Astrocyte (in vitro differentiated cells and primary cell): ENCODE results near the gene RPUSD4.

Source experiments
- CTCF ChIP-seq: IDR thresholded peaks from 2 replicates; pipeline ENCODE4 v1.5.1; 2011; ENCODE audit warnings: low read depth, mild to moderate bottlenecking, inconsistent platforms, low read length, moderate library complexity; ENCODE audit not compliant: insufficient read depth
- EZH2 ChIP-seq: IDR thresholded peaks from 2 replicates; pipeline ENCODE4 v1.6.1; 2012; ENCODE audit warnings: mild to moderate bottlenecking, low read length, inconsistent platforms; ENCODE audit not compliant: insufficient read depth

GRCh38 chr11:126169291-126169690, 42.2 kb downstream of the RPUSD4 start:
- no peak for TF ChIP-seq CTCF
- TF ChIP-seq EZH2 = no peak
